ENCODE data around the gene AATF. TPM values are rescaled to one million over a fixed set of nuclear protein-coding genes. Genes with fewer than 3 reads are reported as not detected.

Gene AATF, protein sequence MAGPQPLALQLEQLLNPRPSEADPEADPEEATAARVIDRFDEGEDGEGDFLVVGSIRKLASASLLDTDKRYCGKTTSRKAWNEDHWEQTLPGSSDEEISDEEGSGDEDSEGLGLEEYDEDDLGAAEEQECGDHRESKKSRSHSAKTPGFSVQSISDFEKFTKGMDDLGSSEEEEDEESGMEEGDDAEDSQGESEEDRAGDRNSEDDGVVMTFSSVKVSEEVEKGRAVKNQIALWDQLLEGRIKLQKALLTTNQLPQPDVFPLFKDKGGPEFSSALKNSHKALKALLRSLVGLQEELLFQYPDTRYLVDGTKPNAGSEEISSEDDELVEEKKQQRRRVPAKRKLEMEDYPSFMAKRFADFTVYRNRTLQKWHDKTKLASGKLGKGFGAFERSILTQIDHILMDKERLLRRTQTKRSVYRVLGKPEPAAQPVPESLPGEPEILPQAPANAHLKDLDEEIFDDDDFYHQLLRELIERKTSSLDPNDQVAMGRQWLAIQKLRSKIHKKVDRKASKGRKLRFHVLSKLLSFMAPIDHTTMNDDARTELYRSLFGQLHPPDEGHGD
- 36.8 TPM for total RNA-seq
- 50.4 TPM for polyA plus RNA-seq (ENCODE audit: insufficient read depth, low read depth, low replicate concordance)
- long read RNA-seq, donor 1, partial matches to known transcripts: 0 of 4 reads
- long read RNA-seq, donor 1, other reads (novel, unspliced or antisense): 0 of 4 reads
- long read RNA-seq, donor 2, transcript AATF-208 (12 exons, 2,141 nt): major isoform, 7 of 9 reads
- long read RNA-seq, donor 2, partial matches to known transcripts: 0 of 9 reads
- long read RNA-seq, donor 2, other reads (novel, unspliced or antisense): 0 of 9 reads
- long read RNA-seq, donor 3, transcript AATF-208 (12 exons, 2,141 nt): major isoform, 10 of 20 reads
- long read RNA-seq, donor 3, partial matches to known transcripts: 10 of 20 reads
- long read RNA-seq, donor 3, other reads (novel, unspliced or antisense): 0 of 20 reads
- long read RNA-seq, donor 4, partial matches to known transcripts: 0 of 5 reads
- long read RNA-seq, donor 4, other reads (novel, unspliced or antisense): 0 of 5 reads
- long read RNA-seq, donor 5, partial matches to known transcripts: 0 of 2 reads
- long read RNA-seq, donor 5, other reads (novel, unspliced or antisense): 0 of 2 reads
- long read RNA-seq, donor 6, partial matches to known transcripts: 10 of 17 reads
- long read RNA-seq, donor 6, other reads (novel, unspliced or antisense): 0 of 17 reads
- long read RNA-seq, donor 7, transcript AATF-208 (12 exons, 2,141 nt): major isoform, 38 of 45 reads
- long read RNA-seq, donor 7, partial matches to known transcripts: 1 of 45 reads
- long read RNA-seq, donor 7, other reads (novel, unspliced or antisense): 5 of 45 reads
- long read RNA-seq, donor 8, partial matches to known transcripts: 6 of 10 reads
- long read RNA-seq, donor 8, other reads (novel, unspliced or antisense): 0 of 10 reads
- long read RNA-seq, donor 9, partial matches to known transcripts: 5 of 11 reads
- long read RNA-seq, donor 9, other reads (novel, unspliced or antisense): 0 of 11 reads
- long read RNA-seq, donor 10, transcript AATF-208 (12 exons, 2,141 nt): major isoform, 5 of 8 reads
- long read RNA-seq, donor 10, partial matches to known transcripts: 0 of 8 reads
- long read RNA-seq, donor 10, other reads (novel, unspliced or antisense): 0 of 8 reads

GRCh38 chr17:36948717-36949460 lies at the start of gene AATF:
Gene AATF (plus strand): TSS chr17:36948954. CDS start chr17:36949126, 172 bp downstream.
- intact Hi-C loops (cut with DNase I): no loop called here
- TF ChIP-seq, protein P1, sequence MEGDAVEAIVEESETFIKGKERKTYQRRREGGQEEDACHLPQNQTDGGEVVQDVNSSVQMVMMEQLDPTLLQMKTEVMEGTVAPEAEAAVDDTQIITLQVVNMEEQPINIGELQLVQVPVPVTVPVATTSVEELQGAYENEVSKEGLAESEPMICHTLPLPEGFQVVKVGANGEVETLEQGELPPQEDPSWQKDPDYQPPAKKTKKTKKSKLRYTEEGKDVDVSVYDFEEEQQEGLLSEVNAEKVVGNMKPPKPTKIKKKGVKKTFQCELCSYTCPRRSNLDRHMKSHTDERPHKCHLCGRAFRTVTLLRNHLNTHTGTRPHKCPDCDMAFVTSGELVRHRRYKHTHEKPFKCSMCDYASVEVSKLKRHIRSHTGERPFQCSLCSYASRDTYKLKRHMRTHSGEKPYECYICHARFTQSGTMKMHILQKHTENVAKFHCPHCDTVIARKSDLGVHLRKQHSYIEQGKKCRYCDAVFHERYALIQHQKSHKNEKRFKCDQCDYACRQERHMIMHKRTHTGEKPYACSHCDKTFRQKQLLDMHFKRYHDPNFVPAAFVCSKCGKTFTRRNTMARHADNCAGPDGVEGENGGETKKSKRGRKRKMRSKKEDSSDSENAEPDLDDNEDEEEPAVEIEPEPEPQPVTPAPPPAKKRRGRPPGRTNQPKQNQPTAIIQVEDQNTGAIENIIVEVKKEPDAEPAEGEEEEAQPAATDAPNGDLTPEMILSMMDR (IDR thresholded peaks at IDR 0.05; ENCODE audit: borderline replicate concordance, extremely low read depth, insufficient read depth): no peak
- H3K4me1 ChIP-seq (ENCODE audit: control insufficient read depth in 2 of 3, insufficient read depth in 2 of 3, low read depth in 1 of 3, low read length in 3 of 3): peaks cover 0 to 15% (median 14%) of the 10 kb centered on the region in 3 donors
- H3K9ac ChIP-seq (ENCODE audit: low read length in 3 of 3): peak within 1 kb of the TSS; percentile 50 to 86 (median 79)
- DNase-seq (peak; percentile 97 to 99 (median 98)), FAIRE-seq (no peak)
- peaks cover 5 to 20% (median 9%) of the 10 kb centered on the region in 3 donors for H3K36me3 ChIP-seq (ENCODE audit: control insufficient read depth in 2 of 3, insufficient read depth in 3 of 3, low read length in 3 of 3)
- peaks cover 18% of the 10 kb centered on the region for H3K27me3 ChIP-seq (ENCODE audit: control insufficient read depth, insufficient read depth, low read length)
- peak within 1 kb of the TSS; percentile 89 to 94 for H3K27ac ChIP-seq (ENCODE audit: low read depth in 2 of 2, low read length in 2 of 2)
- H3K9me3 ChIP-seq (ENCODE audit: control insufficient read depth in 2 of 3, insufficient read depth in 1 of 3, low read length in 3 of 3): no peaks in the 10 kb centered on the region
- peak within 1 kb of the TSS; percentile 86 to 91 (median 90) for H3K4me3 ChIP-seq (ENCODE audit: low read length in 3 of 3)

- Histone ChIP-seq H3K4me3 (ENCODE audit: low read length in 3 of 3) (no peak overlapping the region), H3K9me3 (ENCODE audit: control insufficient read depth in 2 of 3, insufficient read depth in 1 of 3, low read length in 3 of 3) (no peaks in the 10 kb centered on the region), H3K36me3 (ENCODE audit: control insufficient read depth in 2 of 3, insufficient read depth in 3 of 3, low read length in 3 of 3) (no peaks in the 10 kb centered on the region), H3K9ac (ENCODE audit: low read length in 3 of 3) (no peak overlapping the region), H3K27me3 (ENCODE audit: control insufficient read depth, insufficient read depth, low read length) (no peaks in the 10 kb centered on the region), H3K27ac (ENCODE audit: low read depth in 2 of 2, low read length in 2 of 2) (no peak overlapping the region), H3K4me1 (ENCODE audit: control insufficient read depth in 2 of 3, insufficient read depth in 2 of 3, low read depth in 1 of 3, low read length in 3 of 3) (peaks cover 0 to 3% (median 2%) of the 10 kb centered on the region in 3 donors)
- peak in 2 of 5 donors; percentile 29 to 38 for DNase-seq
- TF ChIP-seq, protein P1 (IDR thresholded peaks at IDR 0.05; ENCODE audit: borderline replicate concordance, extremely low read depth, insufficient read depth): no peak
- intact Hi-C loops (cut with DNase I): no loop called here
- FAIRE-seq: no peak
Observed at GRCh38 chr17:36899250-36900159, 49.2 kb upstream of the AATF start.

Measured in kidney (tissue), 22 donors.